ENCODE results near the gene P2RY6. TPM values are rescaled to one million over a fixed set of nuclear protein-coding genes. Genes with fewer than 3 reads are reported as not detected.

Gene P2RY6
- total RNA-seq, 1 donor from 2014 or later: 3.7 TPM

- no peak for TF ChIP-seq CTCF (conservative IDR thresholded peaks at IDR 0.05; ENCODE audit: low read depth, low read length)
- no peak for DNase-seq (ENCODE audit: low read depth)
- no peak overlapping the region for H3K4me3 ChIP-seq (ENCODE audit: low read depth, low read length)
These were observed 59.2 kb downstream of the P2RY6 start for GRCh38 chr11:73331138-73331916.

- TF ChIP-seq CTCF (conservative IDR thresholded peaks at IDR 0.05; ENCODE audit: low read depth, low read length): no peak
- DNase-seq (ENCODE audit: low read depth): no peak
These were observed 61.0 kb downstream of the P2RY6 start for GRCh38 chr11:73333173-73333572.

DNA sequence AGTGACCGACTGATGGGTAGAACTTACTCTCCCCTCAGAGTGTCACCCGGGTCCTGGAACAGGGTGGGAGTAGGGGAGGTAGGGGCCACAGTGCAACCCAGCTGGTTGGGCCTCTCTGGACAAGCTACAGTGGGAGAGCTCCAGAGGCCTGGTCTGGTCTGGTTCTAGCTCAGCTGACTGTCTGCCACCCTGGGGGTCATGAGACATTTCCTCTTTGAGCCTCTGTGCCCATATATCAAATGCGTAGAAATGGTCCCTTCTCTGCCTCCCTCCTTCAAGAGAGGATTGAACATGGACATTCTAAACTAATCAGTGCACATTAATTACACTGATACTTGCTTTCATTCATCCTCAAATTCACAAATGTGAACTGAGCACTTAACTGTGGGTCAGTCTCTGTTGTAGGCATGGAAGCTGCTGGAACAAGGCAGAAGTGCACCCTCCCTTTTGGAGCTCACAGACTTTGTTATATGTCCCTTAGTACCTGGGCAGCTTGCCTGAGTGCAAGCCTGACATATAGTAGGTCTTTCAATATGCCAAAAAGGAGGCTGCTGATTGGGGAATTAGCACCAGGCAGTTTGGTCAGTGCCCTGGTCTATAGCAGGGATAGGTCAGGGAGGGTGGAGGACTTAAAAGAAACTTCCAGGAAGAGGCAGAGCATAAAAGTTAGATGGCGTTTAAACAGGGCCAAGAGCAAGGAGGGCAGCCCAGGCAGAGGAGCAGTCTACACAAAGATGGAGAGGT lies 61.7 kb downstream of the P2RY6 start:
- no peak for TF ChIP-seq CTCF (conservative IDR thresholded peaks at IDR 0.05; ENCODE audit: low read depth, low read length)
- no peak overlapping the region for H3K4me3 ChIP-seq (ENCODE audit: low read depth, low read length)
- DNase-seq (ENCODE audit: low read depth): no peak

More at GRCh38 chr11:73333173-73333572, 61.0 kb downstream of the P2RY6 start:
- no peak overlapping the region for H3K4me3 ChIP-seq (ENCODE audit: low read depth, low read length)

DNA sequence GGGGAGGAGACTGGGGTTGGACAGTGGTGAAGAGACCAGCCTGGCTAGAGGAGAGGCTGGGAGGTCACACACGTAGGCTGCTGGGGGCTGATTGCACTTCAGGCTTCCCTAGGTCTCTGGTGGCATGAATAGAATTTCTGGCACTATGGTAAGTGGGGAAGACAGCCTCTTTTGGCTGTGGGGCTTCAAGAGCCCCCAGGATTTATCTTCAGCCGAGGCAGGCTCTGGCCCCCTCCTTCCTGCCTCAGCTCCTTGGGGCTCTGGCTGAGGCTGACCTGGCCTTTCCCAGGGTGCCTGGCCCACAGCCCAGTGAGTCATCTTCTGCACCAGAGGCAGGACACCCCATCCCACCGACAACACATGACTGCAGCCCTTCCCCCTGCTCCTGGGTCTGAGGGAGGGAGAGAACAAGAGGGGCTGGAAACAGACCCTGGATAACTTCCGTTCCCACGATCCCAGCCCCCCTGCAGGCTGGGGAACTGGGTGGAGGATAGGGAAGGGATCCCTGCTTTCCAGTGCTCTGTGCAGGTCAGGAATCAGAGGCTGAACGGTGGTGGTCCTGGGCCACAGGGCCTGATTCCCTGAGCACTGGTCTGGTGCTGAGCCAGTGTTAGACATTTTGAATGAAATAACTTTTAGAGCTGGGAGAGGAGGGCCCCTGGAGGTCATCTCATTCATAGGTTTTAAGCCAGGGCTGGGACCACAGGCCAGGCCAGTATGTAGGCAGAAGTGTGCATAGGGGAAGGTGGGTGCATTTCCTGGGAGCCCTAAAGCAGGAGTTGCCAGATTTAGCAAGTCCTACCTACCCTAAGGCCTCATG lies 62.5 kb downstream of the P2RY6 start:
- no peak overlapping the region for H3K4me3 ChIP-seq (ENCODE audit: low read depth, low read length)
- peak; percentile 35 for DNase-seq (ENCODE audit: low read depth)
- peak; percentile 10 for TF ChIP-seq CTCF (conservative IDR thresholded peaks at IDR 0.05; ENCODE audit: low read depth, low read length)

- peak; percentile 99 for TF ChIP-seq CTCF (conservative IDR thresholded peaks at IDR 0.05; ENCODE audit: low read depth, low read length)
- no peak for DNase-seq (ENCODE audit: low read depth)
- no peak overlapping the region for H3K4me3 ChIP-seq (ENCODE audit: low read depth, low read length)
These were observed 63.2 kb downstream of the P2RY6 start for GRCh38 chr11:73335204-73335923.

- no peak for DNase-seq (ENCODE audit: low read depth)
- TF ChIP-seq CTCF (conservative IDR thresholded peaks at IDR 0.05; ENCODE audit: low read depth, low read length): no peak
- no peak overlapping the region for H3K4me3 ChIP-seq (ENCODE audit: low read depth, low read length)
These were observed 65.7 kb downstream of the P2RY6 start for GRCh38 chr11:73337846-73338245.

Measured in epithelial cell of proximal tubule (primary cell).